DND-41 (cell line): ENCODE results near the gene RHOT1.
"Not testable (repeated sequence)": the region's sequence is repeated elsewhere in the genome, so short reads cannot be mapped to it uniquely, and the experiment has no call there.

Experiments used
- ATAC-seq: fragments of 200-7000 bp; cut with Tn5 transposase; 3 replicates; pipeline ENCODE4 v1.9.1; 2021; ENCODE audit warnings: low read depth; ENCODE audit not compliant: insufficient read depth
- DNase-seq: peaks from one replicate; pipeline ENCODE4 v3.0.0-alpha.2; 2020
- H2AFZ ChIP-seq: 2 replicates; pipeline ENCODE4 v1.6.0; 2012; ENCODE audit warnings: low read depth, low read length
- H3K27ac ChIP-seq: 2 replicates; pipeline ENCODE4 v1.5.1; 2012; ENCODE audit warnings: low read length, inconsistent platforms
- H3K27me3 ChIP-seq: fragments of 200-600 bp; sonication (generic); 2 replicates; pipeline ENCODE4 v1.6.0; 2012; ENCODE audit warnings: low read length, mild to moderate bottlenecking, inconsistent platforms; ENCODE audit not compliant: insufficient read depth, poor library complexity
- H3K36me3 ChIP-seq: 2 replicates; pipeline ENCODE4 v1.5.1; 2012; ENCODE audit warnings: low read length, inconsistent platforms; ENCODE audit not compliant: insufficient read depth
- H3K4me1 ChIP-seq: 2 replicates; pipeline ENCODE4 v1.5.1; 2012; ENCODE audit warnings: mild to moderate bottlenecking, low read length; ENCODE audit not compliant: insufficient read depth
- H3K4me2 ChIP-seq: 2 replicates; pipeline ENCODE4 v1.6.0; 2012; ENCODE audit warnings: mild to moderate bottlenecking, moderate library complexity, low read length, inconsistent platforms; ENCODE audit not compliant: insufficient read depth
- H3K4me3 ChIP-seq, 2 experiments: fragments of 200-600 bp in 1 of 2; shearing (Covaris generic) in 1 of 2; 2 replicates each; pipeline ENCODE4 v1.5.1; 2012 to 2016; ENCODE audit warnings: inconsistent platforms in 2 of 2, low read length in 2 of 2, mild to moderate bottlenecking in 2 of 2, low read depth in 1 of 2, moderate library complexity in 1 of 2
- H3K79me2 ChIP-seq: 2 replicates; pipeline ENCODE4 v1.6.0; 2012; ENCODE audit warnings: low read length, inconsistent platforms; ENCODE audit not compliant: insufficient read depth
- H3K9ac ChIP-seq: 2 replicates; pipeline ENCODE4 v1.6.0; 2012; ENCODE audit warnings: low read depth, mild to moderate bottlenecking, inconsistent platforms, low read length, moderate library complexity
- H3K9me3 ChIP-seq: 2 replicates; pipeline ENCODE4 v1.5.1; 2012; ENCODE audit warnings: low read length, moderate library complexity, mild to moderate bottlenecking, inconsistent platforms; ENCODE audit not compliant: insufficient read depth, severe bottlenecking
- H4K20me1 ChIP-seq: 2 replicates; pipeline ENCODE4 v1.6.0; 2012; ENCODE audit warnings: low read length; ENCODE audit not compliant: insufficient read depth
- EZH2 ChIP-seq: IDR thresholded peaks from 3 replicates; pipeline ENCODE4 v1.6.1; 2012; ENCODE audit warnings: borderline replicate concordance, low read depth, mild to moderate bottlenecking, moderate library complexity, low read length, inconsistent platforms; ENCODE audit not compliant: severe bottlenecking
- TF ChIP-seq, protein P1 (sequence below): IDR thresholded peaks from 2 replicates; pipeline ENCODE4 v1.5.1; 2012; ENCODE audit warnings: borderline replicate concordance, low read length, moderate library complexity, mild to moderate bottlenecking; ENCODE audit not compliant: poor library complexity, severe bottlenecking; ENCODE audit errors: extremely low read depth

Gene RHOT1

DNA sequence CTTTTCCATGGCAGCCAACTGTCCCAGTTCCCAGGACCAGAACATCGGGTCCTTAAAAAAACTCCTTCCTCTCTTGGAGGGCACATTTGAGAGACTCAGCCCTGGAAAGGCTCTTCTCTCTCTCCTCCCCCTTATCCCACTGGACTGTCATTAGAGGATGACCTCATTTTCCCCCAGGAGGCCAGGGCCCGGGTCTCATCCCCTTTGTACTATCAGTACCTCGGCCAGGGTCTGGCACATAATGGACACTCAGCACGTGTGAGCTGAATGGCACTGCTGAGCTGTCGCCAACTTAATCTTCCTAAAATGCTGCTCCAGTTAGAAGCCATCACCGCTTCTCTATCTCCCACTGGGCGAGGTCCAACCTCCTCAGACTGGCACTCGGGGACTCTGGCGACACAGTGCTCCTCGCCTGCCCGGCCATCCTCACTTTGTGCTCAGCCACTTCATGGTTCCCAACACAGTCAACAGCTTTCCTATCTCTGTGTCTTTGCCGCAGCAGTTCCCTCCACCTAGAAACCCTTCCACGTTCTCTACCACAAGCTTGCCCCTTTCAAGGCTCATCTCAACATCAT lies 119.7 kb downstream of the RHOT1 start:
- Histone ChIP-seq H3K4me2 (no peak overlapping the region), H3K9me3 (no peaks in the 10 kb centered on the region), H3K4me1 (peaks cover 9% of the 10 kb centered on the region), H3K27me3 (peaks cover 42% of the 10 kb centered on the region), H4K20me1 (peaks cover 4% of the 10 kb centered on the region; the same call in 1 of the 2 replicates), H3K9ac (no peak overlapping the region), H3K27ac (no peak overlapping the region), H2AFZ (no peak overlapping the region), H3K79me2 (no peaks in the 10 kb centered on the region), H3K36me3 (no peaks in the 10 kb centered on the region), H3K4me3 (no peak overlapping the region)
- TF ChIP-seq EZH2: no peak
- TF ChIP-seq, protein P1, sequence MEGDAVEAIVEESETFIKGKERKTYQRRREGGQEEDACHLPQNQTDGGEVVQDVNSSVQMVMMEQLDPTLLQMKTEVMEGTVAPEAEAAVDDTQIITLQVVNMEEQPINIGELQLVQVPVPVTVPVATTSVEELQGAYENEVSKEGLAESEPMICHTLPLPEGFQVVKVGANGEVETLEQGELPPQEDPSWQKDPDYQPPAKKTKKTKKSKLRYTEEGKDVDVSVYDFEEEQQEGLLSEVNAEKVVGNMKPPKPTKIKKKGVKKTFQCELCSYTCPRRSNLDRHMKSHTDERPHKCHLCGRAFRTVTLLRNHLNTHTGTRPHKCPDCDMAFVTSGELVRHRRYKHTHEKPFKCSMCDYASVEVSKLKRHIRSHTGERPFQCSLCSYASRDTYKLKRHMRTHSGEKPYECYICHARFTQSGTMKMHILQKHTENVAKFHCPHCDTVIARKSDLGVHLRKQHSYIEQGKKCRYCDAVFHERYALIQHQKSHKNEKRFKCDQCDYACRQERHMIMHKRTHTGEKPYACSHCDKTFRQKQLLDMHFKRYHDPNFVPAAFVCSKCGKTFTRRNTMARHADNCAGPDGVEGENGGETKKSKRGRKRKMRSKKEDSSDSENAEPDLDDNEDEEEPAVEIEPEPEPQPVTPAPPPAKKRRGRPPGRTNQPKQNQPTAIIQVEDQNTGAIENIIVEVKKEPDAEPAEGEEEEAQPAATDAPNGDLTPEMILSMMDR: no peak
- ATAC-seq (no peak), DNase-seq (no peak)

DNA sequence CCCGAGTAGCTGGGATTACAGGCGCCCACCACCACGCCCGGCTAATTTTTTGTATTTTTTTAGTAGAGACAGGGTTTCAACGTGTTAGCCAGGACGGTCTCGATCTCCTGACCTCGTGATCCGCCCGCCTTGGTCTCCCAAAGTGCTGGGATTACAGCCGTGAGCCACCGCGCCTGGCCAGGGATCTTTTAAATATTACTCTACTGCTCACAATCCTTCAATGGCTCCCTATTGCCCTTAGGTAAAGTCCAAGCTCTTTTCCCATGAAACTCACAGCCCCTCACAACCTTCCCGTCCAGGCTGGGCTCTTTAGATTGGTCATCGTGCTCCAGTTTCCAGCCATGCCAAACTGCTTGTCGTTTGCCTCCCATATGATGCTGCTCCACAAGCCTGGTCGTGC lies 121.2 kb downstream of the RHOT1 start:
- DNase-seq, H3K9ac ChIP-seq, H2AFZ ChIP-seq, H3K36me3 ChIP-seq, H3K4me3 ChIP-seq, H3K9me3 ChIP-seq, H3K4me2 ChIP-seq, ATAC-seq, H3K79me2 ChIP-seq, H3K27ac ChIP-seq: not testable (repeated sequence)
- Histone ChIP-seq H3K27me3 (peaks cover 56% of the 10 kb centered on the region), H4K20me1 (peaks cover 12% of the 10 kb centered on the region), H3K4me1 (peaks cover 11% of the 10 kb centered on the region)

DNA sequence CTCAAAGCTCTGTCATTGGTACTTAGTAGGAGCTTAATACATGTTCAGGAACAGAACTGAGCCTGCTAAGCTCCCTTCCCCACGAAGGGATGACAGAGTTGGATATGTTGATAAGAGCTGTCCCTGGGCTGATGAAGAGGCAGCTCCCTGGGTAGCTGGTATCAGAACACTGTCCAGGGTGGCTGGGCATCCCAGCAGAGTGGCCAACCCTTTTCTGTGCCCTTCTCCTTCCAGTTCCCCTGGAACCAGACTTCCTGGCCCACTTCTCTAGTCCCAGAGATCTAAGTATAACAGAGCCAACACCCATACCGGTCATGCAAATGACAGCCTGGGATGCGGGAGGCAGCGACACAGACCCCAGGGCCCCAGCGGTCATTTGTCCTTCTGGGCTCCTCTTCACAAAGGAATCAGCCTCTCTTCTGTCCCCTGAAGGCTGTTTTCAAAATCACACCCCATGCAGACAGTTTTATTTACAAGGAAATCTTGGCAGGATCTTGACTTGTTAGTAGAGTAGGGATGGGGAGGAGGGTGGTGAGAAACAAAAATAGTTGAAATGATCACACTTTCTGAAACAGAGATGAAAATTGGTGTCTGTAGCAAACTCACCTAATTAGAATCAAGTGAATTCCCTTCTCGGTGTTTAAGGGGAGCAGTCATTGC lies 122.0 kb downstream of the RHOT1 start:
- no peak for ATAC-seq
- TF ChIP-seq, protein P1: no peak
- TF ChIP-seq EZH2: no peak
- Histone ChIP-seq H3K4me1 (peaks cover 11% of the 10 kb centered on the region), H3K4me3 (no peak overlapping the region), H3K27ac (no peak overlapping the region), H3K79me2 (no peaks in the 10 kb centered on the region), H3K4me2 (no peak overlapping the region), H3K36me3 (no peaks in the 10 kb centered on the region), H4K20me1 (peaks cover 12% of the 10 kb centered on the region), H3K9me3 (no peaks in the 10 kb centered on the region), H3K9ac (no peak overlapping the region), H2AFZ (no peak overlapping the region), H3K27me3 (peaks cover 64% of the 10 kb centered on the region)
- DNase-seq: no peak

DNA sequence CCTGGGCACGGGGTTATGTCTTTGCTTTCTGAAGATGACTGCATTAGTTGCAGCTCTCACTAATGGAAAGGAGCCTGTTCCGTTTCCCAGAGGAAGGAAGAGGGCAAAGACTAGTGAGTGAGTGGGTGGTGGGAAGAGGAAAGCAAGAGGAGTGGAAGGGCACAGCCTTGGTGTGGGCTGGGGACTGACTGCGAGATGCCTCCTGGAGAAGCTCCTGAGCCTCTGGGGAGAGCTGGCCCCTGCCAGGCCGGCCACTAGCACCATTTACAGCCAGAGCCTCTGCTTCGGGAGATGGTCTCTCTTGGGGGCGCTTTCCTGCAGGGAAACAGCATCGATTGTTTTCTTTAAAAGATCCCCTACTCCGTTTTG lies 122.5 kb downstream of the RHOT1 start:
- H3K36me3 ChIP-seq: no peaks in the 10 kb centered on the region
- ATAC-seq (no peak), DNase-seq (no peak)
- peaks cover 11% of the 10 kb centered on the region for H3K4me1 ChIP-seq
- no peak overlapping the region for H3K4me3 ChIP-seq
- no peak for TF ChIP-seq EZH2
- TF ChIP-seq, protein P1: no peak
- H3K9me3 ChIP-seq: no peaks in the 10 kb centered on the region
- peaks cover 12% of the 10 kb centered on the region for H4K20me1 ChIP-seq
- no peak overlapping the region for H3K9ac ChIP-seq
- H3K4me2 ChIP-seq: no peak overlapping the region
- no peak overlapping the region for H2AFZ ChIP-seq
- H3K27ac ChIP-seq: no peak overlapping the region
- no peaks in the 10 kb centered on the region for H3K79me2 ChIP-seq
- H3K27me3 ChIP-seq: peaks cover 65% of the 10 kb centered on the region
